DOHH2 (cell line): Measurements from ENCODE around the gene SLC17A9.
A peak's percentile ranks its signal among the peaks of the same experiment; 100 is the strongest.

ENCODE experiments used
- H3F3A ChIP-seq: fragments of 200-600 bp; sonication (generic), shearing (Covaris generic); 2 replicates; pipeline ENCODE4 v1.6.0; 2016; ENCODE audit warnings: antibody characterized with exemption, mild to moderate bottlenecking; ENCODE audit not compliant: control insufficient read depth, insufficient read depth
- H3K27ac ChIP-seq: fragments of 200-600 bp; sonication (generic); 2 replicates; pipeline ENCODE4 v1.5.1; 2014; ENCODE audit warnings: low read depth, mild to moderate bottlenecking, low read length, moderate library complexity
- H3K27me3 ChIP-seq: fragments of 200-600 bp; sonication (generic); 2 replicates; pipeline ENCODE4 v1.6.1; 2014; ENCODE audit warnings: mild to moderate bottlenecking, low read length, mixed read lengths; ENCODE audit not compliant: control insufficient read depth
- H3K36me3 ChIP-seq: fragments of 200-600 bp; sonication (generic); 2 replicates; pipeline ENCODE4 v1.6.1; 2014; ENCODE audit warnings: mild to moderate bottlenecking, low read length, moderate library complexity, mixed read lengths; ENCODE audit not compliant: control insufficient read depth
- H3K4me1 ChIP-seq: fragments of 200-600 bp; sonication (generic); 2 replicates; pipeline ENCODE4 v1.6.1; 2014; ENCODE audit warnings: mild to moderate bottlenecking, low read length, mixed read lengths; ENCODE audit not compliant: control insufficient read depth
- H3K4me2 ChIP-seq: fragments of 200-600 bp; sonication (generic); 2 replicates; pipeline ENCODE4 v1.6.0; 2014; ENCODE audit warnings: mild to moderate bottlenecking, low read length, moderate library complexity
- H3K4me3 ChIP-seq: fragments of 200-600 bp; sonication (generic); 2 replicates; pipeline ENCODE4 v1.5.1; 2014; ENCODE audit warnings: mild to moderate bottlenecking, low read length, mixed read lengths
- H3K79me2 ChIP-seq: fragments of 200-600 bp; sonication (generic); 2 replicates; pipeline ENCODE4 v1.6.1; 2014; ENCODE audit warnings: mild to moderate bottlenecking, low read length, mixed read lengths; ENCODE audit not compliant: control insufficient read depth
- H3K9me2 ChIP-seq: fragments of 200-600 bp; sonication (generic); replicated peaks from 2 replicates; pipeline ENCODE4 v1.6.1; 2014; ENCODE audit warnings: mild to moderate bottlenecking, low read length, mixed read lengths; ENCODE audit not compliant: control insufficient read depth
- H3K9me3 ChIP-seq: fragments of 200-600 bp; sonication (generic); 2 replicates; pipeline ENCODE4 v1.6.1; 2014; ENCODE audit warnings: antibody characterized with exemption, low read length, mixed read lengths; ENCODE audit not compliant: control insufficient read depth, insufficient read depth
- H4K20me1 ChIP-seq: fragments of 200-600 bp; sonication (generic); 2 replicates; pipeline ENCODE4 v1.6.0; 2014; ENCODE audit warnings: low read depth, mild to moderate bottlenecking, antibody characterized with exemption, low read length, moderate library complexity; ENCODE audit not compliant: control insufficient read depth, insufficient read depth
- EZH2phosphoT487 ChIP-seq: fragments of 200-600 bp; sonication (generic); IDR thresholded peaks from 2 replicates; pipeline ENCODE4 v1.6.1; 2017; ENCODE audit warnings: borderline replicate concordance, mild to moderate bottlenecking, antibody characterized with exemption, low read length, moderate library complexity, mixed read lengths
- TF ChIP-seq, protein P1 (sequence below): fragments of 200-600 bp; sonication (generic); IDR thresholded peaks from one replicate; pipeline ENCODE4 v1.5.1; 2014; ENCODE audit warnings: antibody characterized with exemption, mild to moderate bottlenecking, low read depth, low read length; ENCODE audit not compliant: poor library complexity, severe bottlenecking

Gene SLC17A9

DNA sequence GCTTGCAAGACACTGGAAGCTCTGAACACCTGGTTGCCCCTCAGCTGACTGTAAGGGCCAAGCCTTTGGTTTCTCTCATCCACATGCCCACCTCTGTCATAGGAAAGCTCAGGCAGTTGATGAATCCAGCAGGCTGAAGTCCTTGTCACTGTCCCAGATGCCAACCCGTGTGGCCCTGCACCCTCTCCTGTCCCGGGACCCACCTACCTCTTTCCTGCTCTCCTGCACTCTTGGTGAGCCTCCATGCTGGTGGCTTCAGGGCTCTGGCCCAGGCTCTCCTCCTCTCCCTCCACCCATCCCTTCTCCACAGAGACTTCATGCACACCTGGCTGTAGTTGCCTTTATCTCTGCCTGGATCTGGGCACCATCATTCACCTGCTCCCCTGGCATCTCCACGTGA, 18.5 kb upstream of the SLC17A9 start:
- no peak overlapping the region for H3K4me3 ChIP-seq
- H3K4me1 ChIP-seq = peaks cover 71% of the 10 kb centered on the region
- H3K9me2 ChIP-seq = no peaks in the 10 kb centered on the region
- peaks cover 10% of the 10 kb centered on the region for H3F3A ChIP-seq
- no peaks in the 10 kb centered on the region for H3K9me3 ChIP-seq
- H3K36me3 ChIP-seq = peaks cover 47% of the 10 kb centered on the region
- no peak overlapping the region for H3K4me2 ChIP-seq
- H4K20me1 ChIP-seq = peaks cover 13% of the 10 kb centered on the region; the same call in 1 of the 2 replicates
- H3K27me3 ChIP-seq = no peaks in the 10 kb centered on the region
- H3K79me2 ChIP-seq = peaks cover 96% of the 10 kb centered on the region
- TF ChIP-seq EZH2phosphoT487 = no peak
- TF ChIP-seq, protein P1, sequence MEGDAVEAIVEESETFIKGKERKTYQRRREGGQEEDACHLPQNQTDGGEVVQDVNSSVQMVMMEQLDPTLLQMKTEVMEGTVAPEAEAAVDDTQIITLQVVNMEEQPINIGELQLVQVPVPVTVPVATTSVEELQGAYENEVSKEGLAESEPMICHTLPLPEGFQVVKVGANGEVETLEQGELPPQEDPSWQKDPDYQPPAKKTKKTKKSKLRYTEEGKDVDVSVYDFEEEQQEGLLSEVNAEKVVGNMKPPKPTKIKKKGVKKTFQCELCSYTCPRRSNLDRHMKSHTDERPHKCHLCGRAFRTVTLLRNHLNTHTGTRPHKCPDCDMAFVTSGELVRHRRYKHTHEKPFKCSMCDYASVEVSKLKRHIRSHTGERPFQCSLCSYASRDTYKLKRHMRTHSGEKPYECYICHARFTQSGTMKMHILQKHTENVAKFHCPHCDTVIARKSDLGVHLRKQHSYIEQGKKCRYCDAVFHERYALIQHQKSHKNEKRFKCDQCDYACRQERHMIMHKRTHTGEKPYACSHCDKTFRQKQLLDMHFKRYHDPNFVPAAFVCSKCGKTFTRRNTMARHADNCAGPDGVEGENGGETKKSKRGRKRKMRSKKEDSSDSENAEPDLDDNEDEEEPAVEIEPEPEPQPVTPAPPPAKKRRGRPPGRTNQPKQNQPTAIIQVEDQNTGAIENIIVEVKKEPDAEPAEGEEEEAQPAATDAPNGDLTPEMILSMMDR = no peak
- H3K27ac ChIP-seq = no peak overlapping the region

DNA sequence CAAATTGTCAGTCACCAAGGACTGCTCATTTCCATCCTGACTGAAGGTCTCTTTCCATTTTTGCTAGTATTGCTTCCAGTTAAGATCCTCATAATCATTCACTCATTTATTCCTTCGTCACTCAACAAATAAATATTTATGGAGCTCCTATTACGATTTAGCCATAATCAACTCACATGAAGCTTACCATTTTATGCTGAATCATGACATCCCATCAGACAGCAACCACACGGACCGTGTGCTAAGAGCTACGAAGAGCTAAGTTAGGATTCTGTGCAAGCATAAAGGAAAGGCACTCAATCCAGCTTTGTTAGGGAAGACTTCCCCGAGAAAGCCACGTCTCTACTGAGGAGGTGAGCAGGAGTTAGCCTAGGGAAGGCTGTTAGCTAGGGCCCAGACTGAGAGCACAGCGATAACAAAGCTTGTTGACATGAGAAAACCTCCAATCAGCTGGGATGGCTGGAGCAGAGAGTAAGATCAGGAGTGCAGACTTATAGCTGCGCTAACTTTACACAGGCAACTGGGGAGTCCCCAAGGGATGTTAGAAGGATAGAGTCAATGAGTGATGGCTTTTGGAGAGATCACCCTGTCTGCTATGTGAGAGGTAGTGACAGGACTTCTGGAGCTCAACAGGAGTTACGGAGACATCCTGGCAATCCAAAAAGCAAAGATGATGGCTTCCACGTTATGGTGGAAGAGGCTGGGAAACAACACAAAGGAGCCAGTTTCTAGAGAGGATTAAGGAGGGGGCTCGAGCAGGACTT, 17.1 kb upstream of the SLC17A9 start:
- H3K27ac ChIP-seq = no peak overlapping the region
- peak overlapping the region; percentile 84 for H3K4me2 ChIP-seq
- peaks cover 3% of the 10 kb centered on the region; the same call in 1 of the 2 replicates for H3F3A ChIP-seq
- no peak overlapping the region for H3K4me3 ChIP-seq
- H3K9me2 ChIP-seq = no peaks in the 10 kb centered on the region
- TF ChIP-seq, protein P1 = no peak
- TF ChIP-seq EZH2phosphoT487 = no peak
- peaks cover 53% of the 10 kb centered on the region for H3K36me3 ChIP-seq
- H3K79me2 ChIP-seq = peaks cover 96% of the 10 kb centered on the region
- H3K27me3 ChIP-seq = no peaks in the 10 kb centered on the region
- no peaks in the 10 kb centered on the region for H3K9me3 ChIP-seq
- H3K4me1 ChIP-seq = peaks cover 71% of the 10 kb centered on the region
- H4K20me1 ChIP-seq = peaks cover 15% of the 10 kb centered on the region; the same call in 1 of the 2 replicates

DNA sequence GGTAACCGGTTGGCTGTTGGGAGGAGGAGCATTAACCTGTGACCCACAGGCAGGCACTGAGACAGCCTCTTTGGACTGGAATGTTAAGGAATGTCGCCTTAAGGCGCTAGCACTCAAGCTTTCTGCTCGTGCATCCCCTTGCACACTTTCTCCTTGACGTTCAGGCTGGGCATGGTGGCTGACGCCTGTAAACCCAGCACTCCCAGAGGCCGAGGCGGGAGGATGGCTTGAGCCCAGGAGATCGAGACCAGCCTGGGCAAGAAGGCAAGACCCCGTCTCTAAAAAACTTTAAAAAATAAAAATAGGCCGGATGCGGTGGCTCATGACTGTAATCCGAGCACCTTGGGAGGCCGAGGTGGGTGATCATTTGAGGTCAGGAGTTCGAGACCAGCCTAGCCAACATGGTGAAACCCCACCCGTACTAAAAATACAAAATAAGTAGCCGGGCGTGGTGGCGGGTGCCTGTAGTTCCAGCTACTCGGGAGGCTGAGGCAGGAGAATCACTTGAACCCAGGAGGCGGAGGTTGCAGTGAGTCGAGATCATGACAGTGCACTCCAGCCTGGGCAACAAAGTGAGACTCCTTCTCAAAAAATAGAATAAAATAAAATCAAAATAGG, 16.4 kb upstream of the SLC17A9 start:
- H3K4me1 ChIP-seq = peaks cover 67% of the 10 kb centered on the region
- no peaks in the 10 kb centered on the region for H3F3A ChIP-seq
- peak overlapping the region; percentile 84 for H3K4me2 ChIP-seq
- peaks cover 60% of the 10 kb centered on the region for H3K36me3 ChIP-seq
- no peaks in the 10 kb centered on the region for H3K27me3 ChIP-seq
- H3K4me3 ChIP-seq = peak overlapping the region; percentile 94
- TF ChIP-seq, protein P1 = no peak
- no peak for TF ChIP-seq EZH2phosphoT487
- H3K79me2 ChIP-seq = peaks cover 96% of the 10 kb centered on the region
- peaks cover 15% of the 10 kb centered on the region; the same call in 1 of the 2 replicates for H4K20me1 ChIP-seq
- no peaks in the 10 kb centered on the region for H3K9me3 ChIP-seq
- H3K9me2 ChIP-seq = no peaks in the 10 kb centered on the region
- no peak overlapping the region for H3K27ac ChIP-seq
